ENCODE results near the gene GRK5. TPM values are rescaled to one million over a fixed set of nuclear protein-coding genes. Genes with fewer than 3 reads are reported as not detected.
"Not testable (repeated sequence)": the region's sequence is repeated elsewhere in the genome, so short reads cannot be mapped to it uniquely, and the experiment has no call there.

GRK5 gene
- total RNA-seq, 2 donors from 2014 or later, result 18.9 to 28.2 TPM

GRCh38 chr10:119459681-119460340 lies 252.4 kb downstream of the GRK5 start:
- H3K4me1 Mint-ChIP-seq, result no peaks in the 10 kb centered on the region
- no peaks in the 10 kb centered on the region for H3K9me3 Mint-ChIP-seq
- no peak overlapping the region for H3K4me3 Mint-ChIP-seq
- H3K27me3 Mint-ChIP-seq, result no peaks in the 10 kb centered on the region
- H3K27ac Mint-ChIP-seq, result peak overlapping the region; percentile 73
- no peaks in the 10 kb centered on the region for H3K36me3 Mint-ChIP-seq (ENCODE audit: low read depth)
- ATAC-seq (replicated peaks), result no peak

DNA sequence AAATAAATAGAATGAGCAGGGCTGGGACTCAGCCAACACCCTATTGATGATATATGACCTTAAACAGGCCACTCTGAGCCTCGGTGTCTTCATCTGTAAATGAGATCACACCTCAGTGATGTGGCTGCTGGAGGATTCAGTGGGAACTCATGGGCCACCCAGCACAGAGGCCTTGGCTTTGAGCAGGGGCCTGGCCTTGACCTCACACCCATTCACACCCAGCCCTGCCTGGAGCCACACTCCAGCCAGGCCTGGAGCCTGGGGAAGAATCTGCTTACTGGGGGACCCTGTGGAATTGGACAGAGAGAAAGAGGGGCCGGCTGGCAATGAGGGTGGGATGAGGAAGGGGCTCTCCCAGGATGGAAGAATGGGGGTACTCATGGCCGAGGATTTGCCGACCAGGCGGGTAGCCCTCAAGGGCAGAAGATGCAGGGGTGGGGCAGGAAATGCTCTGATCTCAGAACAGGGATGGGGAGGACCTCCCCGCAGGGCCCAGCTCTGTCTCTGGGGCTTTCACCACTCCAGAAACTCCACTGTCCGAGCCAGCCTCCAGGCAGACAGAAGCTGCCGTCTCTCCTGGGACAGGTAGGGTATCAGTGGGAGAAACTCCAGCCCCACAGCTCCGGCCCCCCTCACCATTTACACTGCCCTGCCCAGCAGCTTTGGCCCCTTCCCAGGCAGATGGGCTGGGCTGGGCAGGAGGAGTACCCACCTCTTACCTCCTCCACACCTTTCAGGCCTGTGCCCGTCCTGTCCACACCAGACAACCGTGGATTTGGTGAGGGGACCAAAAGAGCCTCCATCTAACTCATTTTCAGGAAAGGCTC lies 253.2 kb downstream of the GRK5 start:
- Mint-ChIP-seq H3K27me3 (no peaks in the 10 kb centered on the region), H3K36me3 (ENCODE audit: low read depth) (no peaks in the 10 kb centered on the region), H3K4me3 (no peak overlapping the region), H3K27ac (peak overlapping the region; percentile 73), H3K9me3 (no peaks in the 10 kb centered on the region), H3K4me1 (peaks cover 7% of the 10 kb centered on the region)
- ATAC-seq (replicated peaks), result no peak

GRCh38 chr10:119461380-119461779 lies 254.0 kb downstream of the GRK5 start:
- no peak overlapping the region for H3K27ac Mint-ChIP-seq
- no peaks in the 10 kb centered on the region for H3K27me3 Mint-ChIP-seq
- no peak overlapping the region for H3K4me3 Mint-ChIP-seq
- no peaks in the 10 kb centered on the region for H3K36me3 Mint-ChIP-seq (ENCODE audit: low read depth)
- H3K9me3 Mint-ChIP-seq, result no peaks in the 10 kb centered on the region
- peak; percentile 89 for ATAC-seq (replicated peaks)
- peaks cover 12% of the 10 kb centered on the region for H3K4me1 Mint-ChIP-seq

DNA sequence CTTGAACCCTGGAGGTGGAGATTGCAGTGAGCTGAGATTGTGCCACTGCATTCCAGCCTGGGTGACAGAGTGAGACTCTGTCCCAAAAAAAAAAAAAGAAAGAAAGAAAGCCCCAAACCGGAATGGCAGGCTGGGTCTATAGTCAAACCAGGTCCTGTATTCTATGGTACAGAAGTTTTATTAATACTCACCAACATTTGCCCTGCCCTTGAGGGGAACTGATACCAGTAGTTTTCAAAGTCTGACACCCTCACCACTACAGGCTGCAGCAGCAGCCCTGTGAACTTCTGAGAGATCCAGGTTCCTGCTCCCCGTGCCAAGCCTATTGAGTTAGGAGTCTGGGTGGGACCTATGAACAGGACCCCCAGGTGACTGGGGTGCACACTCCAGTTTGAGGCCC lies 254.6 kb downstream of the GRK5 start:
- Mint-ChIP-seq H3K9me3 (no peaks in the 10 kb centered on the region), H3K36me3 (ENCODE audit: low read depth) (no peaks in the 10 kb centered on the region), H3K27ac (no peak overlapping the region), H3K27me3 (no peaks in the 10 kb centered on the region), H3K4me1 (peaks cover 12% of the 10 kb centered on the region), H3K4me3 (no peak overlapping the region)
- ATAC-seq (replicated peaks), result no peak

DNA sequence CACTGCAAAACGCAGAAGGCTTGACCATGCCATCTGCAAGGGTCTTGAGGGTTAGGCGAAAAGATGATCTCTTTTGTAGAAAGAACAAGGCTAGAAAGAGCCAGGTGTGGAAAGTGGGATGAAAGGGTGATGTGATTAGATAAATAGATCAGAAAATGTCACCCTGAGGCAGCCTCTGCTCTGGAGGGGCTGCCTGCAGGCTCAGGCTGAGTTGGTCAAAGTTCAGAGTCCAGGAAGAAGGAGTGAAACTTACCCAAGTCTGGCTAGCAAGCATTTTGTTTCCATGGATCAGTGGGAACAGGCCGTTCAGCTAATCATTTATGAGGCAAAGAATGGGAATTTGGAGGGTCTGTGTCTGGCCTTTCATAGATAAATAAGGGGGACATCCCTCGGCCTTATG lies 255.4 kb downstream of the GRK5 start:
- Mint-ChIP-seq H3K4me1 (peaks cover 12% of the 10 kb centered on the region), H3K4me3 (no peak overlapping the region), H3K27me3 (no peaks in the 10 kb centered on the region), H3K9me3 (no peaks in the 10 kb centered on the region), H3K36me3 (ENCODE audit: low read depth) (no peaks in the 10 kb centered on the region), H3K27ac (no peak overlapping the region)
- no peak for ATAC-seq (replicated peaks)

GRCh38 chr10:119463195-119463594 lies 255.8 kb downstream of the GRK5 start:
- peaks cover 12% of the 10 kb centered on the region for H3K4me1 Mint-ChIP-seq
- not testable (repeated sequence) for H3K27me3 Mint-ChIP-seq; H3K4me3 Mint-ChIP-seq; ATAC-seq (replicated peaks); H3K36me3 Mint-ChIP-seq (ENCODE audit: low read depth); H3K9me3 Mint-ChIP-seq; H3K27ac Mint-ChIP-seq

GRCh38 chr10:119465085-119465484 lies 257.7 kb downstream of the GRK5 start:
- no peak overlapping the region for H3K4me3 Mint-ChIP-seq
- H3K36me3 Mint-ChIP-seq (ENCODE audit: low read depth), result no peaks in the 10 kb centered on the region
- peaks cover 12% of the 10 kb centered on the region for H3K4me1 Mint-ChIP-seq
- H3K27me3 Mint-ChIP-seq, result no peaks in the 10 kb centered on the region
- H3K9me3 Mint-ChIP-seq, result no peaks in the 10 kb centered on the region
- ATAC-seq (replicated peaks), result no peak
- no peak overlapping the region for H3K27ac Mint-ChIP-seq

GRCh38 chr10:119466076-119466475 lies 258.7 kb downstream of the GRK5 start:
- Mint-ChIP-seq H3K27ac (no peak overlapping the region), H3K36me3 (ENCODE audit: low read depth) (no peaks in the 10 kb centered on the region), H3K4me1 (peaks cover 12% of the 10 kb centered on the region), H3K27me3 (no peaks in the 10 kb centered on the region), H3K9me3 (no peaks in the 10 kb centered on the region), H3K4me3 (no peak overlapping the region)
- ATAC-seq (replicated peaks), result no peak

GRCh38 chr10:119466655-119467054 lies 259.3 kb downstream of the GRK5 start:
- Mint-ChIP-seq H3K27me3 (no peaks in the 10 kb centered on the region), H3K36me3 (ENCODE audit: low read depth) (no peaks in the 10 kb centered on the region), H3K9me3 (no peaks in the 10 kb centered on the region), H3K4me1 (peaks cover 12% of the 10 kb centered on the region), H3K27ac (peak overlapping the region; percentile 20), H3K4me3 (no peak overlapping the region)
- peak; percentile 98 for ATAC-seq (replicated peaks)

DNA sequence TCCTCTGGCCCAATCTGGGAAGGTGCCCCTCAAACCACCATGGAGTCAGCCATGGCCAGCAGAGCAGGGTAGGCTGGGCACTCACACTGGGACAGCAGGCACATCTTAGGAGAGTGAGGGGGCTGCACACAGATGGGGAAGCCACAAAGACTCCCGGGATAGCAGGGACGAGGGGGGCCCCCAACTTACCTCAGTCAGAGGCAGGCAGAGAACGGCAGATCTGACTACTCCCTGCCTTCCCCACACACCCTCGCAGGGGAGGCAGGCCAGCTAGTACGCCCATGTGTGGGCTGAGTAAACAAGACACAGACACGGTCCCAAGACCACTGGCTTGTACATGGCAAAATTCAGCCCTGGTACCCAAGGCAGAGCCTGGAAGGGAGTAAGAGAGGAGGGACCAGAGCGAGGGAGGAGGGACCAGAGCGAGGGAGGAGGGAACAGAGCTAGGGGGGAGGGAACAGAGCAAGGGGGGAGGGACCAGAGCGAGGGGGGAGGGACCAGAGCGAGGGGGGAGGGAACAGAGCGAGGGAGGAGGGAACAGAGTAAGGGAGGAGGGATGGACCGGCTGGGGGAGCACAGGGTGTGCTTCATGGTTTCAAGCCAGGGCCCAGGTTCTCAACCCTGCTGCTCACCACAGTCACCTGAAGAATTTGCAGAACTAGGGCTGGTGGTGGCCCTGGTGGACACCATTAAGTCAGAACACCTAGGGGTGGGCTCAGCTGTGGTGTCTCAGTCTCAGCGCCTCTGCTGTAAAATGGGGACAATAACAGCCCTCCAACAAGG lies 261.4 kb downstream of the GRK5 start:
- Mint-ChIP-seq H3K4me3 (no peak overlapping the region), H3K9me3 (no peaks in the 10 kb centered on the region), H3K4me1 (peaks cover 12% of the 10 kb centered on the region), H3K36me3 (ENCODE audit: low read depth) (no peaks in the 10 kb centered on the region), H3K27ac (no peak overlapping the region), H3K27me3 (no peaks in the 10 kb centered on the region)
- no peak for ATAC-seq (replicated peaks)

DNA sequence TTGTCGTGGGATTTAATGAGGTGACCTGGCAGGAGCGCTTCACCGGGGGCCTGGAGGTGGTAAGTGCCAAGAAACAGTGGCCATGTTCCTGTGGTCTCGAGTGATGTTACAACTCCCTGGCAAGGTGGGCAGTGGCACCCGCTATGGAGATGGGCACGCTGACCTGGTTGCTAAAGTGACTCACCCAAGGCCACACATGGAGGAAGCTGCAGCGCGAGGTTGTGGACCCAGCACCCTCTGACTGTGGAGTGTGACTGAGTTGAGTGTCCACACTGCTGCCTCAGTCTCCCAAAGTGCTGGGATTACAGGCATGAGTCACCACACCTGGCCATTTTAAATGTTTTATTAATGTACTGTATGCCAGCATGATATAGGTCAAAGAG lies 261.9 kb downstream of the GRK5 start:
- no peaks in the 10 kb centered on the region for H3K9me3 Mint-ChIP-seq
- H3K4me1 Mint-ChIP-seq, result peaks cover 12% of the 10 kb centered on the region
- no peak overlapping the region for H3K27ac Mint-ChIP-seq
- ATAC-seq (replicated peaks), result no peak
- no peaks in the 10 kb centered on the region for H3K36me3 Mint-ChIP-seq (ENCODE audit: low read depth)
- H3K27me3 Mint-ChIP-seq, result no peaks in the 10 kb centered on the region
- H3K4me3 Mint-ChIP-seq, result no peak overlapping the region

DNA sequence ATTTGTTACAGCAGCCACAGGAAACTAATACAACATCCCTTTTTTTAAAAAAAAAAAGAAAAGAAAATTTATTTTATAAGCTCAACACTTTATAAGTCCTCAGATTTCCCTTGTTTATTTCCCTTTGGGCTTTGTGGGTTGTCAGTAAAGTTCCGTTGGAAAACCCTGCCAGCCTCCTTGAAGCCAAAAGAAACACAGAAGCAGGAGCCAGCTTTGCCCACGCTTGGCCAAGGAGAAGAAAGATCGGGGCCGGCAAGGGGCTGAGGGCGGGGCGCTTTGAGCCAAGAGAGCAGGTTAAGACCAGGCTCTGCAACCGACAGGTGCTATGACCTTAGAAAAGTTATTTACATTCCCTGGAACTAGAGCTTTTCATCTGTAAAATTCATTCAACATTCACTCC lies 262.5 kb downstream of the GRK5 start:
- Mint-ChIP-seq H3K4me3 (no peak overlapping the region), H3K27ac (no peak overlapping the region), H3K27me3 (no peaks in the 10 kb centered on the region), H3K36me3 (ENCODE audit: low read depth) (no peaks in the 10 kb centered on the region), H3K4me1 (peaks cover 12% of the 10 kb centered on the region), H3K9me3 (no peaks in the 10 kb centered on the region)
- no peak for ATAC-seq (replicated peaks)

DNA sequence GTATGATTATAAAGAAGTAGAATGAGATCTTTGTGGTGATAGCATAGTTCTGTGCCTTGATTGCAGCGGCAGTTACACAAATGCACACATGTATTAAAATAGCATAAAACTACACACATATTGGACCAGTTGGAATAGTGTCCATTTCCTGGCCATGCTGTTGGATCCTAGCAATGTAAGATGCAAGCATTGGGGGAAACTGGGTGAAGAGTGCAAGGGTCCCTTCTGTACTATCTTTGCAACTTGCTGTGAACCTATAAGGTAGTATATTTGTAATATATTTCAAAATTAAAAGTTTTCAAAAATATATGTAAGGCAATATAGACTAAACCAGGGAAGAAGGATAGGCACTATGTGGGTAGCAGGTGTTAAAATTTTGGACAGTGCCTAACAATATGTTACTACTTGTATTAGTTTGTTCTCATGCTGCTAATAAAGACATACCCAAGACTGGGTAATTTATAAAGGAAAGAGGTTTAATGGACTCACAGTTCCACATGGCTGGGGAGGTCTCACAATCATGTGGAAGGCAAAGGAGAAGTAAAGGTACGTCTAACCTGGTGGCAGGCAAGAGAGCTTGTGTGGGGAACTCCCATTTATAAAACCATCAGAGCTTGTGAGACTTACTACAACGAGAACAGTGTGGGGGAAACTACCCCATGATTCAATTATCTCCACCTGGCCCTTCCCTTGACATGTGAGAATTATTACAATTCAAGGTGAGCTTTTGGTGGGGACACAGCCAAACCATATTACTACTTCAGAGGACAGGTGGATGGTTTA lies 263.7 kb downstream of the GRK5 start:
- H3K27me3 Mint-ChIP-seq, result no peaks in the 10 kb centered on the region
- no peaks in the 10 kb centered on the region for H3K9me3 Mint-ChIP-seq
- H3K4me3 Mint-ChIP-seq, result no peak overlapping the region
- no peak for ATAC-seq (replicated peaks)
- H3K4me1 Mint-ChIP-seq, result no peaks in the 10 kb centered on the region
- no peaks in the 10 kb centered on the region for H3K36me3 Mint-ChIP-seq (ENCODE audit: low read depth)
- no peak overlapping the region for H3K27ac Mint-ChIP-seq

DNA sequence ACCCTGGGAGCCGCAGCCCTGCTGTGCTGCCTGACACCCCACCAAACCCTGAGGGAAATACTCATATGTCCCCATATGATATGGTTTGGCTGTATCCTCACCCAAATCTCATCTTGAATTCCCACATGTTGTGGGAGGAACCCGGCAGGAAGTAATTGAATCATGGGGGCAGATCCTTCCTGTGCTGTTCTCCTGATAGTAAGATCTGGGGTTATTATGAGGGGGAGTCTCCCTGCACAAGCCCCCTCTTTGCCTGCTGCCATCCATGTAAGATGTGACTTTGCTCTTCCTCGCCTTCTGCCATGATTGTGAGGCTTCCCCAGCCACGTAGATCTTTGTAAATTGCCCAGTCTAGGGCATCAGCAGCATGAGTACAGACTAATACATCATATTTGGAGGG lies 266.4 kb downstream of the GRK5 start:
- Mint-ChIP-seq H3K4me3 (no peak overlapping the region), H3K27me3 (no peaks in the 10 kb centered on the region), H3K4me1 (peaks cover 14% of the 10 kb centered on the region), H3K36me3 (ENCODE audit: low read depth) (no peaks in the 10 kb centered on the region), H3K9me3 (no peaks in the 10 kb centered on the region), H3K27ac (no peak overlapping the region)
- ATAC-seq (replicated peaks), result no peak

Data from activated T-helper 17 cell treated with anti-CD3 and anti-CD28 coated beads, Interleukin-2, amount 50 U/mL, for 72 hours (primary cell).